Mammary epithelial cell (primary cell): Measurements from ENCODE around the gene DDN.

Experiments
- EZH2 ChIP-seq: IDR thresholded peaks from 2 replicates; pipeline ENCODE4 v1.6.1; 2012; ENCODE audit warnings: low read length, inconsistent platforms, borderline replicate concordance
- TF ChIP-seq, protein P1 (sequence below), 2 donors: IDR thresholded peaks in 1 of 2; conservative IDR thresholded peaks in 1 of 2; 2 replicates each; pipeline ENCODE4 v1.5.1; 2011 to 2012; ENCODE audit warnings: inconsistent platforms in 2 of 2, low read length in 2 of 2, mild to moderate bottlenecking in 2 of 2, control low read depth in 1 of 2, low read depth in 1 of 2; ENCODE audit not compliant: insufficient read depth in 1 of 2; ENCODE audit errors: extremely low read depth in 1 of 2

DNA sequence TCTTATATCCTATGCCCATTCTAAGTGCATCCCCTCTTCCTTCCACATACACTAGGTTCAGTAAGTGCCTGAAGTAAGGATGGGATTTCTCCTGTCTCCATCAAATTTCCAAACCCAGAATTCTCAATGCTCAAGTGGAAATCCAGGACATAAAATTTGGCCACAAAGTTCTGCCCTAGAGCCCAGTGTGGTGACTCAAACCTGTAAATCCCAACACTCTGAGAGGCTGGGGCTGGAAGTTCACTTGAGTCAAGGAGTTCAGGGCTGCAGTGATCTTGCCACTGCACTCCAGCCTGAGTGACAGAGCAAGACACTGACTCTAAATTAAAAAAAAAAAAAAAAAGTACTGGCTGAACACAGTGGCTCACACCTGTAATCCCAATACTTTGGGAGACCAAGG is 37.4 kb downstream of the DDN start:
- TF ChIP-seq, protein P1, sequence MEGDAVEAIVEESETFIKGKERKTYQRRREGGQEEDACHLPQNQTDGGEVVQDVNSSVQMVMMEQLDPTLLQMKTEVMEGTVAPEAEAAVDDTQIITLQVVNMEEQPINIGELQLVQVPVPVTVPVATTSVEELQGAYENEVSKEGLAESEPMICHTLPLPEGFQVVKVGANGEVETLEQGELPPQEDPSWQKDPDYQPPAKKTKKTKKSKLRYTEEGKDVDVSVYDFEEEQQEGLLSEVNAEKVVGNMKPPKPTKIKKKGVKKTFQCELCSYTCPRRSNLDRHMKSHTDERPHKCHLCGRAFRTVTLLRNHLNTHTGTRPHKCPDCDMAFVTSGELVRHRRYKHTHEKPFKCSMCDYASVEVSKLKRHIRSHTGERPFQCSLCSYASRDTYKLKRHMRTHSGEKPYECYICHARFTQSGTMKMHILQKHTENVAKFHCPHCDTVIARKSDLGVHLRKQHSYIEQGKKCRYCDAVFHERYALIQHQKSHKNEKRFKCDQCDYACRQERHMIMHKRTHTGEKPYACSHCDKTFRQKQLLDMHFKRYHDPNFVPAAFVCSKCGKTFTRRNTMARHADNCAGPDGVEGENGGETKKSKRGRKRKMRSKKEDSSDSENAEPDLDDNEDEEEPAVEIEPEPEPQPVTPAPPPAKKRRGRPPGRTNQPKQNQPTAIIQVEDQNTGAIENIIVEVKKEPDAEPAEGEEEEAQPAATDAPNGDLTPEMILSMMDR (conservative IDR thresholded peaks at IDR 0.05 in 1 of 2, IDR thresholded peaks at IDR 0.05 in 1 of 2; ENCODE audit: extremely low read depth in 1 of 2, insufficient read depth in 1 of 2, low read depth in 1 of 2, low read length in 2 of 2): no peak
- TF ChIP-seq EZH2: no peak
